K562 (cell line): Measurements from ENCODE around the gene SEMA3F. TPM values are rescaled to one million over a fixed set of nuclear protein-coding genes. Genes with fewer than 3 reads are reported as not detected.

ENCODE experiments used
- CBX1 ChIP-seq: sonication (generic); IDR thresholded peaks from 2 replicates; pipeline ENCODE4 v1.6.1; 2016; ENCODE audit warnings: antibody characterized with exemption, low read depth, mild to moderate bottlenecking
- CREM ChIP-seq: IDR thresholded peaks from 2 replicates; pipeline ENCODE4 v1.6.1; 2014; ENCODE audit warnings: antibody characterized with exemption, low read depth
- DACH1 ChIP-seq: fragments of 450-650 bp; IDR thresholded peaks from 2 replicates; pipeline ENCODE4 v1.6.1; 2018; ENCODE audit not compliant: partially characterized antibody
- ELF2 ChIP-seq: fragments of 250-450 bp; sonication (Bioruptor Pico); IDR thresholded peaks from 2 replicates; pipeline ENCODE4 v1.5.0; 2021; ENCODE audit warnings: mild to moderate bottlenecking
- HNRNPL ChIP-seq: fragments of 200-400 bp; formaldehyde crosslinking; IDR thresholded peaks from 2 replicates; pipeline ENCODE4 v1.6.1; 2017; ENCODE audit warnings: low read depth, mild to moderate bottlenecking, low read length
- MIER1 ChIP-seq: fragments of 450-650 bp; IDR thresholded peaks from 2 replicates; pipeline ENCODE4 v1.6.1; 2016; ENCODE audit warnings: antibody characterized with exemption, mild to moderate bottlenecking, low read depth
- MTA1 ChIP-seq: fragments of 450-650 bp; IDR thresholded peaks from 2 replicates; pipeline ENCODE4 v1.6.1; 2017; ENCODE audit warnings: borderline replicate concordance
- MYC ChIP-seq, 2 experiments: fragments of 250-450 bp in 1 of 2; sonication (Bioruptor Pico) in 1 of 2; IDR thresholded peaks; 2 replicates each; pipeline versions ENCODE4 v1.5.1 to v1.6.1; 2012 to 2021; ENCODE audit warnings: low read depth in 2 of 2, borderline replicate concordance in 1 of 2, improper control_type of control experiment in 1 of 2, low read length in 1 of 2, mild to moderate bottlenecking in 1 of 2, moderate library complexity in 1 of 2
- NCOR1 ChIP-seq: fragments of 450-650 bp; IDR thresholded peaks from 2 replicates; pipeline ENCODE4 v1.6.1; 2016; ENCODE audit warnings: mild to moderate bottlenecking, moderate library complexity
- NR2F6 ChIP-seq: fragments of 450-650 bp; formaldehyde crosslinking; IDR thresholded peaks from 2 replicates; pipeline ENCODE4 v1.4.0; 2020; ENCODE audit warnings: mild to moderate bottlenecking
- SMAD3 ChIP-seq: fragments of 450-650 bp; formaldehyde crosslinking; conservative IDR thresholded peaks from 2 replicates; pipeline ENCODE4 v1.4.0; 2020; ENCODE audit warnings: mild to moderate bottlenecking
- SNIP1 ChIP-seq: fragments of 450-650 bp; IDR thresholded peaks from 2 replicates; pipeline ENCODE4 v1.7.1; 2017; ENCODE audit warnings: low read depth, mild to moderate bottlenecking
- SRF ChIP-seq, 2 experiments: fragments of 250-450, 450-650 bp in 1 of 2; sonication (Bioruptor Pico) in 1 of 2; sonication (generic) in 1 of 2; formaldehyde crosslinking; IDR thresholded peaks; 2 replicates each; pipeline versions ENCODE4 v1.5.0 to v1.5.1; 2020 to 2022; ENCODE audit warnings: mild to moderate bottlenecking in 1 of 2, missing genetic modification reagents in 1 of 2
- TAF1 ChIP-seq: IDR thresholded peaks from 2 replicates; pipeline ENCODE4 v1.6.1; 2011; ENCODE audit warnings: mild to moderate bottlenecking, low read length, moderate library complexity; ENCODE audit not compliant: insufficient read depth, control insufficient read depth, severe bottlenecking; ENCODE audit errors: extremely low read depth
- ZNF134 ChIP-seq: fragments of 250-450 bp; sonication (Bioruptor Pico); conservative IDR thresholded peaks from 2 replicates; pipeline ENCODE4 v1.4.0; 2020
- ZNF316 ChIP-seq: fragments of 450-650 bp; IDR thresholded peaks from 2 replicates; pipeline ENCODE4 v1.6.1; 2016
- polyA plus RNA-seq, 8 experiments: library from polyadenylated mRNA; depleted of rRNA in 4 of 8; stranded (reverse) in 5 of 8; unstranded in 3 of 8; fragments of >200 nt; fragmentation: Nextera tagmentation in 2 of 8; fragmentation: Illumina TruSeq in 1 of 8; extraction: Ambion mirVana in 2 of 8; extraction: Trizol in 1 of 8; gene quantifications; 2 replicates each; pipeline versions ENCODE4 v1.2.1 to v1.2.3, GENCODE V29; 2011 to 2014; ENCODE audit warnings: inconsistent platforms in 1 of 8, missing spikeins in 1 of 8
- total RNA-seq, 7 experiments: library from RNA; depleted of rRNA in 6 of 7; stranded (reverse); fragments of >200 nt in 6 of 7; fragmentation: Illumina TruSeq in 2 of 7; extraction: Trizol in 2 of 7; gene quantifications; 2 replicates each; pipeline versions ENCODE4 v1.2.1 to v1.2.3, GENCODE V29; 2011 to 2021; ENCODE audit warnings: low replicate concordance in 1 of 7
- TF ChIP-seq, protein P1 (sequence below): sonication (generic); formaldehyde crosslinking; IDR thresholded peaks from 2 replicates; pipeline ENCODE4 v1.8.1; 2022; ENCODE audit warnings: missing genetic modification reagents
- TF ChIP-seq, protein P2 (sequence below): sonication (generic); formaldehyde crosslinking; IDR thresholded peaks from 2 replicates; pipeline ENCODE4 v1.8.0; 2022; ENCODE audit warnings: mild to moderate bottlenecking, missing genetic modification reagents
- TF ChIP-seq, protein P3 (sequence below): sonication (generic); formaldehyde crosslinking; IDR thresholded peaks from 2 replicates; pipeline ENCODE4 v1.8.0; 2022; ENCODE audit warnings: mild to moderate bottlenecking, missing genetic modification reagents
- TF ChIP-seq, protein P4 (sequence below): sonication (generic); formaldehyde crosslinking; IDR thresholded peaks from 2 replicates; pipeline ENCODE4 v1.8.0; 2022; ENCODE audit warnings: mild to moderate bottlenecking, missing genetic modification reagents

SEMA3F gene
- total and polyA plus RNA-seq, 9 of the 15 experiments (the other 6 are each of a cell fraction or from before 2014, with no cell fraction given), result 0.58 to 3.0 (median 2.0) TPM; not detected in 2

DNA sequence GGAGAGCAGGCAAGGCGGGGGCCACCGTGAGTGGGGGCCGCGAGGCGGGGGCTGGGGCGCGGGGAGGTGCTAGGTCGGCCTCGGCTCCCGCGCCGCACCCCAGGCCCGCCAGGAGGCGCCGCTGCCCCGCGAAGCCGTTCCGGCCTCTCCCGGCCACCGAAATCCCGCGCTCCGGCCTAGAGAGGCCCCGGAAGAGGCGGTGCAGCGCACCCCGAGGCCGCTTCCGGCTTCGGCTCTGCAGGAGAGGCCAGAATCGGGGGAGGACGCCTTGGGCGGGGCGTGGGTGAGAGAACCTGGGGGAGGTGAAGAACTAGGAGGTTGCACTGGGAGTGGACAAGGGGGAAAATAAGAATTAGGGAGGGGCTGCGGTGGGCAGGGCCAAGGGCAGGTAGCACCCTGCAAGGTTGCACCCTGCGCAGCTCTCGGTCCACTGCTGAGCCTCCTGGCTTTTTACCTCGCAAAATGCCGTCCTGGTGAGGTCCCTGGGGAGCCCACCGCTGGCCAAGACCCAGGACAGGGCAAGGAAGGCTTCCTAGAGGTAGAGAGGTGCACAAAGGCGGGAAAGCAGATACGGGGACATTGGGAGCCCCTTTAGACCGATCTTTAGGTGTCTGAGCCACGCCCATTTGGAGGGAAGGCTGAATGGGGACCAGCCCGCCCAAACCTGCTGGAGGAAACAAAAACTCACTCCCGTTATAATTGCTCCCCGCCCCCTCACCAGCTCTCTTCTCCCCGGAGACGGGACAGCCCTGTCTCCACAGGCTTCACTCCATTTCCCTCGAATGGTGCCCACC lies 72.5 kb downstream of the SEMA3F start (continued):
- TF ChIP-seq SMAD3 (no peak), DACH1 (no peak), SNIP1 (0 out of 2 replicates have a peak, but pooled peaks have one; percentile 38), MYC (IDR thresholded peaks at IDR 0.05; ENCODE audit: low read depth, low read length) (peak; percentile 30; the same call in 1 of the 2 replicates), MYC (CRISPR knock-in tag; IDR thresholded peaks at IDR 0.05; ENCODE audit: borderline replicate concordance, low read depth) (no peak), TAF1 (peak; percentile 42), CBX1 (0 out of 2 replicates have a peak, but pooled peaks have one; percentile 17), HNRNPL (no peak), MIER1 (no peak), SRF (CRISPR knock-in tag; IDR thresholded peaks at IDR 0.05) (peak in 1 of 2 experiments; percentile 60; a peak in 2 of 4 replicates), ZNF316 (no peak), ZNF134 (CRISPR knock-in tag) (no peak), CREM (peak; percentile 66), MTA1 (no peak), ELF2 (CRISPR knock-in tag) (no peak; the same call in 1 of the 2 replicates), NCOR1 (no peak; the same call in 1 of the 2 replicates), NR2F6 (CRISPR knock-in tag) (no peak)
- TF ChIP-seq, protein P1, sequence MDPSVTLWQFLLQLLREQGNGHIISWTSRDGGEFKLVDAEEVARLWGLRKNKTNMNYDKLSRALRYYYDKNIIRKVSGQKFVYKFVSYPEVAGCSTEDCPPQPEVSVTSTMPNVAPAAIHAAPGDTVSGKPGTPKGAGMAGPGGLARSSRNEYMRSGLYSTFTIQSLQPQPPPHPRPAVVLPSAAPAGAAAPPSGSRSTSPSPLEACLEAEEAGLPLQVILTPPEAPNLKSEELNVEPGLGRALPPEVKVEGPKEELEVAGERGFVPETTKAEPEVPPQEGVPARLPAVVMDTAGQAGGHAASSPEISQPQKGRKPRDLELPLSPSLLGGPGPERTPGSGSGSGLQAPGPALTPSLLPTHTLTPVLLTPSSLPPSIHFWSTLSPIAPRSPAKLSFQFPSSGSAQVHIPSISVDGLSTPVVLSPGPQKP (CRISPR knock-in tag), result no peak
- TF ChIP-seq, protein P2, sequence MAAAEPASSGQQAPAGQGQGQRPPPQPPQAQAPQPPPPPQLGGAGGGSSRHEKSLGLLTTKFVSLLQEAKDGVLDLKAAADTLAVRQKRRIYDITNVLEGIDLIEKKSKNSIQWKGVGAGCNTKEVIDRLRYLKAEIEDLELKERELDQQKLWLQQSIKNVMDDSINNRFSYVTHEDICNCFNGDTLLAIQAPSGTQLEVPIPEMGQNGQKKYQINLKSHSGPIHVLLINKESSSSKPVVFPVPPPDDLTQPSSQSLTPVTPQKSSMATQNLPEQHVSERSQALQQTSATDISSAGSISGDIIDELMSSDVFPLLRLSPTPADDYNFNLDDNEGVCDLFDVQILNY (CRISPR knock-in tag), result no peak
- TF ChIP-seq, protein P3, sequence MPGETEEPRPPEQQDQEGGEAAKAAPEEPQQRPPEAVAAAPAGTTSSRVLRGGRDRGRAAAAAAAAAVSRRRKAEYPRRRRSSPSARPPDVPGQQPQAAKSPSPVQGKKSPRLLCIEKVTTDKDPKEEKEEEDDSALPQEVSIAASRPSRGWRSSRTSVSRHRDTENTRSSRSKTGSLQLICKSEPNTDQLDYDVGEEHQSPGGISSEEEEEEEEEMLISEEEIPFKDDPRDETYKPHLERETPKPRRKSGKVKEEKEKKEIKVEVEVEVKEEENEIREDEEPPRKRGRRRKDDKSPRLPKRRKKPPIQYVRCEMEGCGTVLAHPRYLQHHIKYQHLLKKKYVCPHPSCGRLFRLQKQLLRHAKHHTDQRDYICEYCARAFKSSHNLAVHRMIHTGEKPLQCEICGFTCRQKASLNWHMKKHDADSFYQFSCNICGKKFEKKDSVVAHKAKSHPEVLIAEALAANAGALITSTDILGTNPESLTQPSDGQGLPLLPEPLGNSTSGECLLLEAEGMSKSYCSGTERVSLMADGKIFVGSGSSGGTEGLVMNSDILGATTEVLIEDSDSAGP (CRISPR knock-in tag), result no peak
- TF ChIP-seq, protein P4, sequence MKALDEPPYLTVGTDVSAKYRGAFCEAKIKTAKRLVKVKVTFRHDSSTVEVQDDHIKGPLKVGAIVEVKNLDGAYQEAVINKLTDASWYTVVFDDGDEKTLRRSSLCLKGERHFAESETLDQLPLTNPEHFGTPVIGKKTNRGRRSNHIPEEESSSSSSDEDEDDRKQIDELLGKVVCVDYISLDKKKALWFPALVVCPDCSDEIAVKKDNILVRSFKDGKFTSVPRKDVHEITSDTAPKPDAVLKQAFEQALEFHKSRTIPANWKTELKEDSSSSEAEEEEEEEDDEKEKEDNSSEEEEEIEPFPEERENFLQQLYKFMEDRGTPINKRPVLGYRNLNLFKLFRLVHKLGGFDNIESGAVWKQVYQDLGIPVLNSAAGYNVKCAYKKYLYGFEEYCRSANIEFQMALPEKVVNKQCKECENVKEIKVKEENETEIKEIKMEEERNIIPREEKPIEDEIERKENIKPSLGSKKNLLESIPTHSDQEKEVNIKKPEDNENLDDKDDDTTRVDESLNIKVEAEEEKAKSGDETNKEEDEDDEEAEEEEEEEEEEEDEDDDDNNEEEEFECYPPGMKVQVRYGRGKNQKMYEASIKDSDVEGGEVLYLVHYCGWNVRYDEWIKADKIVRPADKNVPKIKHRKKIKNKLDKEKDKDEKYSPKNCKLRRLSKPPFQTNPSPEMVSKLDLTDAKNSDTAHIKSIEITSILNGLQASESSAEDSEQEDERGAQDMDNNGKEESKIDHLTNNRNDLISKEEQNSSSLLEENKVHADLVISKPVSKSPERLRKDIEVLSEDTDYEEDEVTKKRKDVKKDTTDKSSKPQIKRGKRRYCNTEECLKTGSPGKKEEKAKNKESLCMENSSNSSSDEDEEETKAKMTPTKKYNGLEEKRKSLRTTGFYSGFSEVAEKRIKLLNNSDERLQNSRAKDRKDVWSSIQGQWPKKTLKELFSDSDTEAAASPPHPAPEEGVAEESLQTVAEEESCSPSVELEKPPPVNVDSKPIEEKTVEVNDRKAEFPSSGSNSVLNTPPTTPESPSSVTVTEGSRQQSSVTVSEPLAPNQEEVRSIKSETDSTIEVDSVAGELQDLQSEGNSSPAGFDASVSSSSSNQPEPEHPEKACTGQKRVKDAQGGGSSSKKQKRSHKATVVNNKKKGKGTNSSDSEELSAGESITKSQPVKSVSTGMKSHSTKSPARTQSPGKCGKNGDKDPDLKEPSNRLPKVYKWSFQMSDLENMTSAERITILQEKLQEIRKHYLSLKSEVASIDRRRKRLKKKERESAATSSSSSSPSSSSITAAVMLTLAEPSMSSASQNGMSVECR (CRISPR knock-in tag), result peak; percentile 75
